GM19099 (cell line): ENCODE data around the gene ADAM33.

Experiments used
- POLR2A ChIP-seq: IDR thresholded peaks from 3 replicates; pipeline ENCODE4 v1.6.1; 2011; ENCODE audit warnings: low read depth; ENCODE audit not compliant: insufficient read length; ENCODE audit errors: extremely low read depth

Gene ADAM33

DNA sequence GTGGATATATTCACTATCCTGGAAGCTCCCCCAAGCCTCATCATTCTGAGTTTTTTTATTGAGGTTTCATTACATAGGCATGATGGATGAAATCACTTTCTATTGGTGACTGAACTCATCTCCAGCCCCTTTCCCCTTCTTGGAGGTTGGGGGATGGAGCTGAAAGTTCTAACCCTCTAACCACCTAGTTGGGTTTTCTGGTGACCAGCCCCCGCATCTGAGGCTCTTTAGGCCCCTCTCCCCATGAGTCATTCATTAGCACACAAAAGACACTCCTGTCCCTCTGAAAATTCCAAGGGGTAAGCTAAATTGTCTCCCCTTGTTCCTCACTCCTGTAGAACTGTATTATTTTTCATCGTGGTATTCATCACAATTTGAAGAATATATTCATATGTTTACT lies 51.9 kb downstream of the ADAM33 start:
- no peak for TF ChIP-seq POLR2A

DNA sequence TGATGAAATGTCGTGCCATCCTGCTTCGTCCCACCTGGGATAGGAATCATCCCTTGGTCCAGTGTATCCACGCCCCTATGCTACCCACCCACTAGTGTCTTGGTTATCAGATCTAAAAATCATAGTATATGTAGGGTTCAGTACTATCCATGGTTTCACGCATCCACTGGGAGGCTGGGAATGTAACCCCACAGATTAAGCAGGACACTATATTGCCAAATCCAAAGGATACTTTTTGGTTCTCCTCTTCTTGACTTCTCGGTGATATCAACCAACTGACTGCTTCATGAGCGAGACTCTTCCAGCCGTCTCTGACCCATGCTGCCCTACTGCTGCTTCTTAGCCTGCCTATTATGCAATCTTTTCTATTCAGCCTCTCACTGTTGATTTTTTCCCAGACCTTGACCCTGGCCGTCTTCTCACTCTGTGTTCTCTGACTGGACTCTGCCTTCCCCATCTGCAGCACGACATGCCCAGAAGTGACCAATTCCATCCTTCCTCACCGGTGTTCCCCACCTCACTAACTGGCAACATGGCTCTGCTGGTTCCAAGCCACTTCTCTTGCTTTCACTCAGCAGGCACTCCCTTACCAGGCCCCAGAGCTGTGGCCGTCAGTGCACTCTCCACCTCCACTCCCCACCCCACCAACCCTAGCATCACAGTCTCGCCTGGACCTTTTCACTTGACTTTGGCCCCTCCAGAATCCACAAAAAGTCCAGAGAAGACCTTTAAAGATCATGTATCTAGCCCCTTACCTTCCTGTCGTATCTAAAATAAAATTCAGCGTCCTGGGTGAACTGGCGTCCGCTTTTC lies 53.1 kb downstream of the ADAM33 start:
- no peak for TF ChIP-seq POLR2A

- TF ChIP-seq POLR2A: no peak
Observed at GRCh38 chr20:3627476-3627875, 54.3 kb downstream of the ADAM33 start.

- no peak for TF ChIP-seq POLR2A
Observed at GRCh38 chr20:3622406-3622805, 59.4 kb downstream of the ADAM33 start.

- TF ChIP-seq POLR2A: no peak
Observed at GRCh38 chr20:3621111-3621510, 60.7 kb downstream of the ADAM33 start.
